CD8-positive, alpha-beta memory T cell (primary cell): ENCODE data around the gene TSPYL6. TPM values are rescaled to one million over a fixed set of nuclear protein-coding genes. Genes with fewer than 3 reads are reported as not detected.
A peak's percentile ranks its signal among the peaks of the same experiment; 100 is the strongest.

Source experiments
- CTCF ChIA-PET: fragments of 350-600 bp; sonication (Branson Sonifier 250); formaldehyde crosslinking; loops from one replicate; lab custom pipeline; 2021; ENCODE audit warnings: antibody characterized with exemption; lab: Charles Lee
- POLR2A ChIA-PET: fragments of 350-600 bp; sonication (Branson Sonifier 250); formaldehyde crosslinking; loops from one replicate; lab custom pipeline; 2021; ENCODE audit warnings: antibody characterized with exemption; lab: Charles Lee
- DNase-seq, 5 donors: peaks; one replicate each; pipeline versions ENCODE4 v3.0.0 to v3.0.0-alpha.2; 2020 to 2022; ENCODE audit warnings: mixed read lengths in 1 of 5
- H3K27ac ChIP-seq: one replicate; pipeline ENCODE4 v1.7.0; 2013; ENCODE audit warnings: low read depth, mild to moderate bottlenecking, low read length, moderate library complexity
- H3K27me3 ChIP-seq: 2 replicates; pipeline ENCODE4 v1.7.0; 2013; ENCODE audit warnings: low read length, mild to moderate bottlenecking; ENCODE audit not compliant: insufficient read depth, poor library complexity, severe bottlenecking
- H3K36me3 ChIP-seq: 2 replicates; pipeline ENCODE4 v1.7.0; 2013; ENCODE audit warnings: mild to moderate bottlenecking, low read length, moderate library complexity; ENCODE audit not compliant: insufficient read depth
- H3K4me1 ChIP-seq: 2 replicates; pipeline ENCODE4 v1.7.0; 2013; ENCODE audit warnings: mild to moderate bottlenecking, low read length, moderate library complexity; ENCODE audit not compliant: insufficient read depth
- H3K4me3 ChIP-seq: 2 replicates; pipeline ENCODE4 v1.7.0; 2013; ENCODE audit warnings: mild to moderate bottlenecking, low read length
- H3K9me3 ChIP-seq: 2 replicates; pipeline ENCODE4 v1.7.0; 2013; ENCODE audit warnings: mild to moderate bottlenecking, low read length
- H3K27ac Mint-ChIP-seq, 8 donors: one replicate each; pipeline ENCODE4 v1.8.0; 2020 to 2021; ENCODE audit warnings: mixed read lengths in 8 of 8, mild to moderate bottlenecking in 6 of 8, inconsistent platforms in 3 of 8, moderate library complexity in 3 of 8
- H3K27me3 Mint-ChIP-seq, 2 donors: one replicate each; pipeline ENCODE4 v1.8.0; 2020 to 2021; ENCODE audit warnings: mixed read lengths in 2 of 2, mild to moderate bottlenecking in 1 of 2, moderate library complexity in 1 of 2
- H3K36me3 Mint-ChIP-seq, 3 donors: one replicate each; pipeline ENCODE4 v1.8.0; 2020 to 2021; ENCODE audit warnings: mixed read lengths in 3 of 3, inconsistent platforms in 1 of 3, mild to moderate bottlenecking in 1 of 3
- H3K4me1 Mint-ChIP-seq, 3 donors: one replicate each; pipeline ENCODE4 v1.8.0; 2020 to 2021; ENCODE audit warnings: mixed read lengths in 3 of 3, inconsistent platforms in 1 of 3, mild to moderate bottlenecking in 1 of 3
- H3K4me3 Mint-ChIP-seq, 7 donors: one replicate each; pipeline ENCODE4 v1.8.0; 2020 to 2021; ENCODE audit warnings: mixed read lengths in 7 of 7, mild to moderate bottlenecking in 6 of 7, moderate library complexity in 4 of 7, inconsistent platforms in 2 of 7
- H3K9me3 Mint-ChIP-seq, 5 donors: one replicate each; pipeline ENCODE4 v1.8.0; 2020 to 2022; ENCODE audit warnings: mixed read lengths in 5 of 5, mild to moderate bottlenecking in 3 of 5, moderate library complexity in 2 of 5, inconsistent platforms in 1 of 5
- polyA plus RNA-seq: library from polyadenylated mRNA; unstranded; fragments of 300-500 nt; fragmentation: Illumina TruSeq; gene quantifications from one replicate; pipeline ENCODE4 v1.2.3, GENCODE V29; 2021
- total RNA-seq, 2 experiments: library from RNA; stranded (reverse); gene quantifications; one replicate each; pipeline ENCODE4 v1.2.3, GENCODE V29; 2021

The TSPYL6 gene
- total and polyA plus RNA-seq, 3 experiments from 2014 or later: not detected

- no peak overlapping the region for H3K4me3 Mint-ChIP-seq
- H3K4me3 ChIP-seq: no peak overlapping the region
- no peak overlapping the region for H3K27ac ChIP-seq
- CTCF ChIA-PET: no interaction called here
- H3K36me3 Mint-ChIP-seq: peaks cover 2 to 4% (median 3%) of the 10 kb centered on the region in 3 donors
- DNase-seq: peak in 1 of 5 donors; percentile 9
- POLR2A ChIA-PET: no interaction called here
- peaks cover 0 to 3% (median 0%) of the 10 kb centered on the region in 5 donors for H3K9me3 Mint-ChIP-seq
- H3K4me1 ChIP-seq: no peaks in the 10 kb centered on the region
- no peak overlapping the region for H3K27ac Mint-ChIP-seq
- no peaks in the 10 kb centered on the region for H3K27me3 Mint-ChIP-seq
- no peaks in the 10 kb centered on the region for H3K36me3 ChIP-seq
- H3K9me3 ChIP-seq: no peaks in the 10 kb centered on the region
- H3K27me3 ChIP-seq: no peaks in the 10 kb centered on the region
- peaks cover 0 to 4% (median 0%) of the 10 kb centered on the region in 3 donors for H3K4me1 Mint-ChIP-seq
These were observed 49.4 kb downstream of the TSPYL6 start for GRCh38 chr2:54206596-54206995.

- DNase-seq: no peak
- no peak overlapping the region for H3K4me3 ChIP-seq
- no peaks in the 10 kb centered on the region for H3K27me3 ChIP-seq
- ChIA-PET POLR2A (no interaction called here), CTCF (no interaction called here)
- H3K4me1 Mint-ChIP-seq: peaks cover 0 to 4% (median 0%) of the 10 kb centered on the region in 3 donors
- no peaks in the 10 kb centered on the region for H3K9me3 ChIP-seq
- no peaks in the 10 kb centered on the region for H3K27me3 Mint-ChIP-seq
- no peaks in the 10 kb centered on the region for H3K4me1 ChIP-seq
- no peak overlapping the region for H3K27ac ChIP-seq
- peaks cover 2 to 5% (median 3%) of the 10 kb centered on the region in 3 donors for H3K36me3 Mint-ChIP-seq
- H3K36me3 ChIP-seq: no peaks in the 10 kb centered on the region
- H3K4me3 Mint-ChIP-seq: no peak overlapping the region
- H3K9me3 Mint-ChIP-seq: peaks cover 0 to 6% (median 0%) of the 10 kb centered on the region in 5 donors
- H3K27ac Mint-ChIP-seq: peak overlapping the region in 1 of 8 donors; percentile 73
These were observed 51.6 kb downstream of the TSPYL6 start for GRCh38 chr2:54204476-54204875.

Other genes starting within 250 kb of the TSPYL6 start
- 10 to 100 TPM in 1 of 2 experiments, 1 to 10 TPM in 1; 8.8 to 10.3 TPM for gene ACYP2, start 140.6 kb downstream of the TSPYL6 start, total RNA-seq
- gene ACYP2, start 140.6 kb downstream of the TSPYL6 start, polyA plus RNA-seq: 12.6 TPM
- gene SPTBN1, start 200.1 kb upstream of the TSPYL6 start, total RNA-seq: 10 to 100 TPM; 38.4 to 38.5 TPM
- gene SPTBN1, start 200.1 kb upstream of the TSPYL6 start, polyA plus RNA-seq: 49.2 TPM